ENCODE results near the gene IRF3.

GRCh38 chr19:49642492-49643035 lies 23.1 kb downstream of the IRF3 start:
- TF ChIP-seq CTCF (IDR thresholded peaks at IDR 0.05) (no peak), POLR2A (IDR thresholded peaks at IDR 0.05) (no peak)

All from prostate gland (tissue), 2 donors.